ENCODE data around the gene CEACAM7.

DNA sequence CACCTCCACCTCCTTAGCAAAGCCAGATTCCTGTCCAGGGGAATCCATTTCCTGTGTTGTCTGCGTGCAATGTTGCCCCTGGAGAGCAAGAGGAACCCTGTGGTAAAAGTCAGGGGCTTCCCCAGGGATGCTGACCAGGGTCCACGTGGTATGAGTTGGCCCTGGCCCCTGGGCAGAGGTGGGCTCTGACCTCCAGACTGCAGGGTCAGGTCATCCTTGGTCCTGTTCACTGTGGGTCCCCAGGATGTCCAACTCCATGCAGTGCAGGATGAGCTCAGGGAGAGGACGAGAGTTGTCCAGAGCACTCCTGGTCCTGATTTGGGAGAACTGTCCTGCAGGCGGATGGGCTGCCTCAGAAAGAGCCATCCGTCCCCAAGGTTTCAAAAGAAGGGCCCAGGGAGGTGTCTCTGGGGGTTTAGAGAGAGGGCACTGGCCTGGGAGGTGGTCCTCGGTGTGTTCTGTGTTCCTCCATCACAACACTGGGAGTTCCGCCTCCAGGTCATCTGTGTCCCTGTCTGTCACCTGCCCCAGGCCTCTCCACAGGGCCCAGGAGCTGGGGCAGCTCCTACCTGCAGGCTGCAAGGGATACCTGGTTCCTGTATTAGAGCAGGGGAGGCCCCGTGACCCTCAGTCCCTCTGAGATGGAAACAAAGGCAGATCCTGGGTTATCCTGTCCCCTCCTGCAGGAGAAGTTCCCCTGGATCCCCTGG, 59.9 kb downstream of the CEACAM7 start:
- TF ChIP-seq, protein P1, sequence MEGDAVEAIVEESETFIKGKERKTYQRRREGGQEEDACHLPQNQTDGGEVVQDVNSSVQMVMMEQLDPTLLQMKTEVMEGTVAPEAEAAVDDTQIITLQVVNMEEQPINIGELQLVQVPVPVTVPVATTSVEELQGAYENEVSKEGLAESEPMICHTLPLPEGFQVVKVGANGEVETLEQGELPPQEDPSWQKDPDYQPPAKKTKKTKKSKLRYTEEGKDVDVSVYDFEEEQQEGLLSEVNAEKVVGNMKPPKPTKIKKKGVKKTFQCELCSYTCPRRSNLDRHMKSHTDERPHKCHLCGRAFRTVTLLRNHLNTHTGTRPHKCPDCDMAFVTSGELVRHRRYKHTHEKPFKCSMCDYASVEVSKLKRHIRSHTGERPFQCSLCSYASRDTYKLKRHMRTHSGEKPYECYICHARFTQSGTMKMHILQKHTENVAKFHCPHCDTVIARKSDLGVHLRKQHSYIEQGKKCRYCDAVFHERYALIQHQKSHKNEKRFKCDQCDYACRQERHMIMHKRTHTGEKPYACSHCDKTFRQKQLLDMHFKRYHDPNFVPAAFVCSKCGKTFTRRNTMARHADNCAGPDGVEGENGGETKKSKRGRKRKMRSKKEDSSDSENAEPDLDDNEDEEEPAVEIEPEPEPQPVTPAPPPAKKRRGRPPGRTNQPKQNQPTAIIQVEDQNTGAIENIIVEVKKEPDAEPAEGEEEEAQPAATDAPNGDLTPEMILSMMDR (conservative IDR thresholded peaks at IDR 0.05): no peak
- TF ChIP-seq EZH2 (IDR thresholded peaks at IDR 0.05; ENCODE audit: low read depth): no peak
